GM18505 (cell line): ENCODE data around the gene NFRKB.

Source experiments
- ATAC-seq: cut with Tn5 transposase; IDR thresholded peaks from one replicate; pipeline ENCODE4 v1.9.1; 2021; ENCODE audit not compliant: unreplicated experiment
- POLR2A ChIP-seq: IDR thresholded peaks from 4 replicates; pipeline ENCODE4 v1.6.1; 2011; ENCODE audit warnings: borderline replicate concordance; ENCODE audit not compliant: insufficient read depth, insufficient read length; ENCODE audit errors: extremely low read depth

NFRKB gene

DNA sequence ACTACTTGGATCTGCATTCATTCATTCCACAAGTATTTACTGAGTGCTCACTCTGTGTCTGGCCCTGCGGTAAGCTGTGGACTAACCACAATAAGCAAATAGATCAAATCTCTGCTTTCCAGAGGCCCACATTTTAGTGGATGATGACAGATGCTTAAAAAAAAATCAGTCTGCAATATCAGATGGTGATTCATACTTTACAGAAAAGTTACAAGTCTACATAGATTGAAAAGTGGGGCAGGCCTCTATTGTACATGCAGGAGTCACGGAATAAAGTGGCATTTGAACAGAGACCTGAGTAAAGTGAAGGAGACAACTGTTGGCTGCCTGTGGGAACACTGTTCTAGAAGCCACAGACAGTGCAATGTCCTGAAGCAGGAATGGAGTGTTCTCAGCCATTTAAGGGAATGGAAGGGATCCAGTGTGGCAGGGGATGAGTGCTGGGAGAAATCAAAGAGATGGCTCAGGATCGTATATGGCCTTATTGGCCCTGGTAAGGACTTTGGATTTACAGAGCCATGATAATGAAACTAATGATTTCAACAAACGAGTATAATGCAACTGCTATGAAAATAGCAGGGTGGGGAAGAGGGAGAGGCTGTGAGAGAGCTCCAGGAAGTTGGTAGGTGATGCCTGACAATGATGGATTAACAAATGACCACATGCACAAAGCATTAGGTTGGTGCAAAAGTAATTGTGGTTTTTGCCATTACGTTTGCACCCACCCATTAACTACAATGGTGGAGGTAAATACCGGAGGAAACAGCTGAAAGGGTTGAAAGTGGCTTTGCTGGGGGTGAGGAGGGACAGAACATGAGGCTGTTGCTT, 48.7 kb downstream of the NFRKB start:
- no peak for TF ChIP-seq POLR2A
- ATAC-seq: no peak
